HCT116 (cell line): ENCODE results near the gene CPA1. TPM values are rescaled to one million over a fixed set of nuclear protein-coding genes. Genes with fewer than 3 reads are reported as not detected.

ENCODE experiments used
- ATAC-seq: fragments of 200-7000 bp; cut with Tn5 transposase; 2 replicates; pipeline ENCODE4 v1.9.1; 2020; ENCODE audit warnings: mild to moderate bottlenecking, moderate library complexity
- BruUV-seq: library from RNA; stranded (reverse); fragments of 400-500 nt; replicated peaks from 2 replicates; lab custom pipeline; 2021; lab: Mats Ljungman, UMichigan
- CTCF ChIA-PET: fragments of 300-600 bp; sonication (Branson Sonifier 250); formaldehyde crosslinking; loops from one replicate; lab custom pipeline; 2021; ENCODE audit warnings: antibody characterized with exemption; lab: Charles Lee
- POLR2A ChIA-PET: fragments of 300-600, 350-600 bp; sonication (Branson Sonifier 250); formaldehyde crosslinking; loops from one replicate; lab custom pipeline; 2021; ENCODE audit warnings: antibody characterized with exemption; lab: Charles Lee
- RAD21 ChIA-PET, 2 experiments: fragments of 300-600 bp; sonication (Branson Sonifier 250); formaldehyde crosslinking; loops; one replicate each; lab custom pipeline; 2023; ENCODE audit warnings: low total read pairs in 2 of 2; ENCODE audit not compliant: uncharacterized antibody in 2 of 2, unreplicated experiment in 2 of 2, low non-redundant PET in 1 of 2; lab: Charles Lee
- DNase-seq: peaks from one replicate; pipeline ENCODE4 v3.0.0-alpha.2; 2010; ENCODE audit warnings: low read depth, low spot score
- H2AFZ ChIP-seq: fragments of 200-600 bp; shearing (Covaris generic), sonication (generic); 2 replicates; pipeline ENCODE4 v1.6.1; 2017; ENCODE audit warnings: low read depth, mixed run types, mixed read lengths, antibody characterized with exemption, low read length; ENCODE audit not compliant: poor library complexity, severe bottlenecking
- H3K27ac ChIP-seq: 2 replicates; pipeline ENCODE4 v1.5.1; 2012; ENCODE audit warnings: low read depth, low read length
- H3K27me3 ChIP-seq: fragments of 200-600 bp; sonication (generic); 2 replicates; pipeline ENCODE4 v1.6.1; 2016; ENCODE audit warnings: mixed run types, low read length, mixed read lengths; ENCODE audit not compliant: insufficient read depth
- H3K36me3 ChIP-seq, 2 experiments: fragments of 200-500 bp in 1 of 2; fragments of 200-600 bp in 1 of 2; sonication (Bioruptor generic) in 1 of 2; sonication (generic) in 1 of 2; 2 replicates each; pipeline versions ENCODE4 v1.5.1 to v1.6.1; 2014 to 2016; ENCODE audit warnings: low read length in 2 of 2, inconsistent platforms in 1 of 2, mixed read lengths in 1 of 2, mixed run types in 1 of 2; ENCODE audit not compliant: insufficient read depth in 2 of 2, control insufficient read depth in 1 of 2
- H3K4me1 ChIP-seq, 2 experiments: fragments of 200-600 bp in 1 of 2; sonication (generic) in 1 of 2; 2 replicates each; pipeline versions ENCODE4 v1.5.1 to v1.6.1; 2012 to 2017; ENCODE audit warnings: low read length in 2 of 2, inconsistent platforms in 1 of 2, mild to moderate bottlenecking in 1 of 2, mixed read lengths in 1 of 2, mixed run types in 1 of 2, moderate library complexity in 1 of 2; ENCODE audit not compliant: insufficient read depth in 2 of 2, control insufficient read depth in 1 of 2
- H3K4me2 ChIP-seq: fragments of 200-600 bp; sonication (generic); 2 replicates; pipeline ENCODE4 v1.6.1; 2017; ENCODE audit warnings: mixed run types, low read length, mixed read lengths
- H3K4me3 ChIP-seq, 2 experiments: fragments of 200-600 bp in 1 of 2; sonication (generic) in 1 of 2; replicated peaks in 1 of 2; 2 replicates each; pipeline ENCODE4 v1.5.1; 2011 to 2016; ENCODE audit warnings: low read length in 2 of 2, control low read depth in 1 of 2, low read depth in 1 of 2, mild to moderate bottlenecking in 1 of 2, mixed read lengths in 1 of 2, mixed run types in 1 of 2
- H3K79me2 ChIP-seq: fragments of 200-600 bp; sonication (generic); 2 replicates; pipeline ENCODE4 v1.6.1; 2017; ENCODE audit warnings: mild to moderate bottlenecking, mixed run types, low read length, moderate library complexity, mixed read lengths; ENCODE audit not compliant: insufficient read depth
- H3K9ac ChIP-seq: fragments of 200-600 bp; sonication (generic); 2 replicates; pipeline ENCODE4 v1.6.1; 2016; ENCODE audit warnings: low read length, mixed read lengths
- H3K9me2 ChIP-seq: fragments of 200-600 bp; sonication (generic), shearing (Covaris generic); 2 replicates; pipeline ENCODE4 v1.6.1; 2017; ENCODE audit warnings: mixed run types, mild to moderate bottlenecking, moderate library complexity; ENCODE audit not compliant: insufficient read depth
- H3K9me3 ChIP-seq, 2 experiments: fragments of 200-500 bp in 1 of 2; fragments of 200-600 bp in 1 of 2; sonication (Bioruptor generic) in 1 of 2; sonication (generic) in 1 of 2; 2 replicates each; pipeline ENCODE4 v1.6.1; 2014 to 2017; ENCODE audit warnings: low read length in 2 of 2, mixed read lengths in 2 of 2, inconsistent platforms in 1 of 2, low read depth in 1 of 2, mild to moderate bottlenecking in 1 of 2, mixed run types in 1 of 2, moderate library complexity in 1 of 2; ENCODE audit not compliant: control insufficient read depth in 1 of 2, insufficient read depth in 1 of 2
- H4K20me1 ChIP-seq: fragments of 200-600 bp; sonication (generic), shearing (Covaris generic); 2 replicates; pipeline ENCODE4 v1.6.1; 2017; ENCODE audit warnings: mixed run types, mild to moderate bottlenecking, moderate library complexity; ENCODE audit not compliant: insufficient read depth
- CEBPB ChIP-seq: IDR thresholded peaks from 2 replicates; pipeline ENCODE4 v1.6.1; 2012; ENCODE audit warnings: low read depth
- ELF1 ChIP-seq: IDR thresholded peaks from 2 replicates; pipeline ENCODE4 v1.6.1; 2012; ENCODE audit warnings: low read depth, borderline replicate concordance
- JUND ChIP-seq: IDR thresholded peaks from 2 replicates; pipeline ENCODE4 v1.6.1; 2012
- POLR2A ChIP-seq: IDR thresholded peaks from 2 replicates; pipeline ENCODE4 v1.7.0; 2011; ENCODE audit warnings: borderline replicate concordance; ENCODE audit not compliant: insufficient read depth, insufficient read length; ENCODE audit errors: extremely low read depth
- POLR2AphosphoS5 ChIP-seq: IDR thresholded peaks from 2 replicates; pipeline ENCODE4 v1.6.1; 2011; ENCODE audit warnings: mild to moderate bottlenecking, low read depth, low read length, moderate library complexity
- RAD21 ChIP-seq: IDR thresholded peaks from 2 replicates; pipeline ENCODE4 v1.6.1; 2012; ENCODE audit warnings: low read depth, mild to moderate bottlenecking
- SIN3A ChIP-seq: IDR thresholded peaks from 2 replicates; pipeline ENCODE4 v1.6.1; 2012; ENCODE audit warnings: low read depth
- ZFX ChIP-seq: fragments of 450-650 bp; IDR thresholded peaks from 2 replicates; pipeline ENCODE4 v1.6.1; 2017
- intact Hi-C: fragments of 100-400 bp; cut with micrococcal nuclease; formaldehyde crosslinking; loops from 2 replicates; pipeline ENCODE4 v1.10.0; 2022
- total RNA-seq: library from RNA; stranded (reverse); gene quantifications from one replicate; pipeline ENCODE4 v1.2.1, GENCODE V29; 2021; ENCODE audit not compliant: unreplicated experiment
- TF ChIP-seq, protein P1 (sequence below), 3 experiments: fragments of 200-600 bp in 1 of 3; sonication (generic) in 1 of 3; IDR thresholded peaks in 2 of 3; conservative IDR thresholded peaks in 1 of 3; 2 replicates each; pipeline ENCODE4 v1.5.1; 2012 to 2017; ENCODE audit warnings: low read depth in 2 of 3, low read length in 2 of 3, antibody characterized with exemption in 1 of 3, borderline replicate concordance in 1 of 3, control low read depth in 1 of 3, mild to moderate bottlenecking in 1 of 3, mixed read lengths in 1 of 3, mixed run types in 1 of 3, moderate library complexity in 1 of 3; ENCODE audit not compliant: insufficient read depth in 1 of 3
- TF ChIP-seq, protein P2 (sequence below): IDR thresholded peaks from 2 replicates; pipeline ENCODE4 v1.6.1; 2012; ENCODE audit warnings: low read depth

Gene CPA1
- total RNA-seq, 1 experiment from 2014 or later = 11.9 TPM

DNA sequence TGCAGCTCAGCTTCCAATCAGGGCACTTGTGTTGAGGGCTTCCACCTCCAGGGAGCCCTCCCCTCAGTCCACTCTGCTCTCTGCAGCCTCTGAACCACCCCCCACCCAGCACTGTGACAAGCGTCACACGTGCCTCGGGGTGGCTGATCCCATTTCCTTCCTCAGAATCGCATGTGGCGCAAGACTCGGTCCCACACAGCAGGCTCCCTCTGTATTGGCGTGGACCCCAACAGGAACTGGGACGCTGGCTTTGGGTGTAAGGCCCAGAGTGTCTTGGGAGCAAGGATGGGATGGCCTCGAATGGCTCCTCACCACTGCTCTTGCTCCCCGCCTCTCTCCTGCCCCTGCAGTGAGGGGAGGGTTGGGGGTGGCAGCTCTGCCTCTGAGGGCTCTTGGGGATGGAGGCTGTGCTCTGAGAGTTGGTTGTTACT, 4.1 kb downstream of the CPA1 start:
- no peak overlapping the region for H3K4me2 ChIP-seq
- CTCF ChIA-PET = no interaction called here
- POLR2A ChIA-PET = no interaction called here
- H3K9me3 ChIP-seq = no peaks in the 10 kb centered on the region
- H3K79me2 ChIP-seq = no peaks in the 10 kb centered on the region
- H3K9me2 ChIP-seq = no peaks in the 10 kb centered on the region
- H2AFZ ChIP-seq = no peak overlapping the region
- H4K20me1 ChIP-seq = no peaks in the 10 kb centered on the region
- RAD21 ChIA-PET = no interaction called here
- no peaks in the 10 kb centered on the region for H3K36me3 ChIP-seq
- no peak overlapping the region for H3K4me3 ChIP-seq
- H3K9ac ChIP-seq = no peak overlapping the region
- H3K4me1 ChIP-seq = no peaks in the 10 kb centered on the region
- intact Hi-C loops = no loop called here
- H3K27ac ChIP-seq = no peak overlapping the region
- H3K27me3 ChIP-seq = no peaks in the 10 kb centered on the region
- BruUV-seq = no TSS peak
- TF ChIP-seq CEBPB (no peak), ZFX (no peak), POLR2A (no peak), RAD21 (no peak), POLR2AphosphoS5 (no peak), SIN3A (no peak), JUND (no peak), ELF1 (no peak)
- TF ChIP-seq, protein P1, sequence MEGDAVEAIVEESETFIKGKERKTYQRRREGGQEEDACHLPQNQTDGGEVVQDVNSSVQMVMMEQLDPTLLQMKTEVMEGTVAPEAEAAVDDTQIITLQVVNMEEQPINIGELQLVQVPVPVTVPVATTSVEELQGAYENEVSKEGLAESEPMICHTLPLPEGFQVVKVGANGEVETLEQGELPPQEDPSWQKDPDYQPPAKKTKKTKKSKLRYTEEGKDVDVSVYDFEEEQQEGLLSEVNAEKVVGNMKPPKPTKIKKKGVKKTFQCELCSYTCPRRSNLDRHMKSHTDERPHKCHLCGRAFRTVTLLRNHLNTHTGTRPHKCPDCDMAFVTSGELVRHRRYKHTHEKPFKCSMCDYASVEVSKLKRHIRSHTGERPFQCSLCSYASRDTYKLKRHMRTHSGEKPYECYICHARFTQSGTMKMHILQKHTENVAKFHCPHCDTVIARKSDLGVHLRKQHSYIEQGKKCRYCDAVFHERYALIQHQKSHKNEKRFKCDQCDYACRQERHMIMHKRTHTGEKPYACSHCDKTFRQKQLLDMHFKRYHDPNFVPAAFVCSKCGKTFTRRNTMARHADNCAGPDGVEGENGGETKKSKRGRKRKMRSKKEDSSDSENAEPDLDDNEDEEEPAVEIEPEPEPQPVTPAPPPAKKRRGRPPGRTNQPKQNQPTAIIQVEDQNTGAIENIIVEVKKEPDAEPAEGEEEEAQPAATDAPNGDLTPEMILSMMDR (IDR thresholded peaks at IDR 0.05 in 2 of 3, conservative IDR thresholded peaks at IDR 0.05 in 1 of 3; ENCODE audit: borderline replicate concordance in 1 of 3, insufficient read depth in 1 of 3, low read depth in 2 of 3, low read length in 2 of 3) = no peak
- TF ChIP-seq, protein P2, sequence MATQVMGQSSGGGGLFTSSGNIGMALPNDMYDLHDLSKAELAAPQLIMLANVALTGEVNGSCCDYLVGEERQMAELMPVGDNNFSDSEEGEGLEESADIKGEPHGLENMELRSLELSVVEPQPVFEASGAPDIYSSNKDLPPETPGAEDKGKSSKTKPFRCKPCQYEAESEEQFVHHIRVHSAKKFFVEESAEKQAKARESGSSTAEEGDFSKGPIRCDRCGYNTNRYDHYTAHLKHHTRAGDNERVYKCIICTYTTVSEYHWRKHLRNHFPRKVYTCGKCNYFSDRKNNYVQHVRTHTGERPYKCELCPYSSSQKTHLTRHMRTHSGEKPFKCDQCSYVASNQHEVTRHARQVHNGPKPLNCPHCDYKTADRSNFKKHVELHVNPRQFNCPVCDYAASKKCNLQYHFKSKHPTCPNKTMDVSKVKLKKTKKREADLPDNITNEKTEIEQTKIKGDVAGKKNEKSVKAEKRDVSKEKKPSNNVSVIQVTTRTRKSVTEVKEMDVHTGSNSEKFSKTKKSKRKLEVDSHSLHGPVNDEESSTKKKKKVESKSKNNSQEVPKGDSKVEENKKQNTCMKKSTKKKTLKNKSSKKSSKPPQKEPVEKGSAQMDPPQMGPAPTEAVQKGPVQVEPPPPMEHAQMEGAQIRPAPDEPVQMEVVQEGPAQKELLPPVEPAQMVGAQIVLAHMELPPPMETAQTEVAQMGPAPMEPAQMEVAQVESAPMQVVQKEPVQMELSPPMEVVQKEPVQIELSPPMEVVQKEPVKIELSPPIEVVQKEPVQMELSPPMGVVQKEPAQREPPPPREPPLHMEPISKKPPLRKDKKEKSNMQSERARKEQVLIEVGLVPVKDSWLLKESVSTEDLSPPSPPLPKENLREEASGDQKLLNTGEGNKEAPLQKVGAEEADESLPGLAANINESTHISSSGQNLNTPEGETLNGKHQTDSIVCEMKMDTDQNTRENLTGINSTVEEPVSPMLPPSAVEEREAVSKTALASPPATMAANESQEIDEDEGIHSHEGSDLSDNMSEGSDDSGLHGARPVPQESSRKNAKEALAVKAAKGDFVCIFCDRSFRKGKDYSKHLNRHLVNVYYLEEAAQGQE = no peak
- DNase-seq (no peak), ATAC-seq (no peak)
